Measurements from ENCODE around the gene ABCF2.

GRCh38 chr7:151176401-151176800 lies 50.6 kb downstream of the ABCF2 start:
- TF ChIP-seq STAT1 (conservative IDR thresholded peaks at IDR 0.05): no peak
- no peak for TF ChIP-seq RFX5 (IDR thresholded peaks at IDR 0.05; ENCODE audit: low read depth, low read length)
- no peak for TF ChIP-seq USF1 (IDR thresholded peaks at IDR 0.05; ENCODE audit: borderline replicate concordance, extremely low read length, insufficient read depth, low read depth, low read length)
- no peak for TF ChIP-seq SMAD5 (IDR thresholded peaks at IDR 0.05; ENCODE audit: low read depth)
- TF ChIP-seq SRF (IDR thresholded peaks at IDR 0.05; ENCODE audit: low read depth in 2 of 2, low read length in 2 of 2): no peak
- no peak for TF ChIP-seq BHLHE40 (IDR thresholded peaks at IDR 0.05; ENCODE audit: borderline replicate concordance in 1 of 2, low read depth in 2 of 2, low read length in 1 of 2)
- TF ChIP-seq CTCF (IDR thresholded peaks at IDR 0.05 in 2 of 3, conservative IDR thresholded peaks at IDR 0.05 in 1 of 3; ENCODE audit: control insufficient read depth in 2 of 3, extremely low read depth in 1 of 3, insufficient read depth in 1 of 3, low read depth in 3 of 3, low read length in 3 of 3): no peak
- TF ChIP-seq REST (IDR thresholded peaks at IDR 0.05; ENCODE audit: low read depth, low read length): no peak
- no peak for TF ChIP-seq CEBPB (IDR thresholded peaks at IDR 0.05; ENCODE audit: borderline replicate concordance in 1 of 2, low read depth in 2 of 2, low read length in 2 of 2)
